Activated CD4-positive, alpha-beta memory T cell treated with anti-CD3 and anti-CD28 coated beads, Interleukin-2, amount 10 ng/mL, durations not matched to agents 7 days and 5 days (primary cell): ENCODE data around the gene NEB. TPM values are rescaled to one million over a fixed set of nuclear protein-coding genes. Genes with fewer than 3 reads are reported as not detected.

ENCODE experiments used
- CTCF ChIA-PET: fragments of 350-600 bp; sonication (Branson Sonifier 250); formaldehyde crosslinking; loops from one replicate; lab custom pipeline; 2021; ENCODE audit warnings: antibody characterized with exemption, inconsistent platforms; lab: Charles Lee
- POLR2A ChIA-PET: fragments of 350-600 bp; sonication (Branson Sonifier 250); formaldehyde crosslinking; loops from one replicate; lab custom pipeline; 2021; ENCODE audit warnings: antibody characterized with exemption; lab: Charles Lee
- DNase-seq: peaks from one replicate; pipeline ENCODE4 v3.0.0-alpha.2; 2020
- H3K27ac Mint-ChIP-seq: one replicate; pipeline ENCODE4 v1.8.0; 2021; ENCODE audit warnings: mild to moderate bottlenecking, mixed read lengths
- H3K27me3 Mint-ChIP-seq: one replicate; pipeline ENCODE4 v1.8.0; 2021; ENCODE audit warnings: mixed read lengths
- H3K36me3 Mint-ChIP-seq: one replicate; pipeline ENCODE4 v1.8.0; 2021; ENCODE audit warnings: low read depth, mixed read lengths
- H3K4me1 Mint-ChIP-seq: one replicate; pipeline ENCODE4 v1.8.0; 2021; ENCODE audit warnings: mixed read lengths
- H3K4me3 Mint-ChIP-seq: one replicate; pipeline ENCODE4 v1.8.0; 2021; ENCODE audit warnings: mild to moderate bottlenecking, mixed read lengths
- H3K9me3 Mint-ChIP-seq: one replicate; pipeline ENCODE4 v1.8.0; 2021; ENCODE audit warnings: mixed read lengths
- total RNA-seq, 2 experiments: library from RNA; stranded (reverse); gene quantifications; one replicate each; pipeline ENCODE4 v1.2.3, GENCODE V29; 2021

The NEB gene
- total RNA-seq, 2 experiments from 2014 or later = 0.38 to 0.45 TPM

DNA sequence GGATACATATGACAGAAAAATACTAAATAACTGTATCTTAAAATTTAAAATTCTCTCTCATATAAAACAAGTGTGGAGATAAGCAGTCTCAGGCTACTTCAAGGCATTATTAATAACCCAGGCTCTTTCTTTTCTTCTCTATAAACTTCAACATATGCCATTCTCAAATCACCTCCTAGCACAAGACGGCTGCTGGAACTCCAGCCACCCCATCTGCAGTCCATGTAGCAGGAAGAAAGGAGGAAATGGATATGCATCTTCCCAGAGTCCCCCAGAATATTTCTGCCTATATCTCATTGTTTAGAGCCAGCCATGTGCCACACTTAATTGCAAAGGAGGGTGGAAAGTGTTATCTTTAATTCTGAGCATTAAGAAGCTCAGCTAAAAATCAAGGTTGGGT is 35.3 kb upstream of the NEB start:
- H3K27me3 Mint-ChIP-seq = no peaks in the 10 kb centered on the region
- no peak overlapping the region for H3K4me3 Mint-ChIP-seq
- no peak overlapping the region for H3K27ac Mint-ChIP-seq
- H3K9me3 Mint-ChIP-seq = no peaks in the 10 kb centered on the region
- no peak for DNase-seq
- ChIA-PET CTCF (interaction anchor here (0.7 kb wide), 1 partner anchor 20 kb away, joined by 5 read pairs; no protein-coding TSS in a partner anchor), POLR2A (no interaction called here)
- H3K36me3 Mint-ChIP-seq = no peaks in the 10 kb centered on the region
- H3K4me1 Mint-ChIP-seq = peaks cover 19% of the 10 kb centered on the region

- H3K36me3 Mint-ChIP-seq = no peaks in the 10 kb centered on the region
- no peak overlapping the region for H3K27ac Mint-ChIP-seq
- CTCF ChIA-PET = no interaction called here
Observed at GRCh38 chr2:151767536-151767935, 33.3 kb upstream of the NEB start.

GRCh38 chr2:151766437-151767153 is 32.3 kb upstream of the NEB start:
- Mint-ChIP-seq H3K4me1 (peaks cover 19% of the 10 kb centered on the region), H3K4me3 (no peak overlapping the region), H3K27me3 (no peaks in the 10 kb centered on the region), H3K36me3 (no peaks in the 10 kb centered on the region), H3K9me3 (no peaks in the 10 kb centered on the region), H3K27ac (peak overlapping the region; percentile 5)
- CTCF ChIA-PET = interaction anchor here (1.2 kb wide), 1 partner anchor 259 kb away, joined by 3 read pairs; no protein-coding TSS in a partner anchor
- peak; percentile 20 for DNase-seq
- POLR2A ChIA-PET = interaction anchor here (0.6 kb wide), 1 partner anchor 922 kb away, joined by 3 read pairs; no protein-coding TSS in a partner anchor

More at GRCh38 chr2:151767536-151767935, 33.3 kb upstream of the NEB start:
- Mint-ChIP-seq H3K4me1 (peaks cover 19% of the 10 kb centered on the region), H3K27me3 (no peaks in the 10 kb centered on the region), H3K4me3 (no peak overlapping the region), H3K9me3 (no peaks in the 10 kb centered on the region)
- POLR2A ChIA-PET = no interaction called here
- DNase-seq = no peak

DNA sequence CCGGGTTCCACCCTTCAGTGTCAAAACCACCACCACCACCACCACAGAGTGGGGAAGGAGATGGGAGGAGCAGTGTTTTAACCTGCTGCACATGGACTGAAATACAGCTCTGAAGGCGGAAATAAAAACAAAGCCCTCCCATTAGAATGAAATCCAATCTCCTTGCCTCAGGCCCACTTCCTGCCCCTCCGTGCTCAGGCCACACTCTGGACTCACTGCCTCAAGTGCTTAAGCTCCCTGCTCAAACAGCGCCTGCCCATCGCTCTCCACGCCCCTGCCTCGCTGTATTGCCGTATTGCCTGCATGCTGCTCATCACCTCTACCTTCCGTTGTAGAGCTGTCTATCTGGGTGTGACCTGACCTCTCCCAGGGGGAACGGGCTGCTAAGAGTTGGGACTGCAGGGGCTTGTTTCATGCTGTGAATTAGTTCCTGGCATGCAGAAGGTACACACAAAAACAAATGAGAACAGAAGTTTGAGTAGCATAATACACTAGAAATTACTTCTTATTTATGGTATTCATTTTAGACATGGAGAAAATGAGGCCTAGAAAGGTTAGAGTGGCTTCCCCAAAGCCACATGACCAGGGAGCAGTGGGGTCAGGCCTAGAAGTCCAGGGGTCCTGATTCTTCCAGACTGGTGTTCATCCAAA is 31.6 kb upstream of the NEB start:
- Mint-ChIP-seq H3K4me3 (no peak overlapping the region), H3K4me1 (peaks cover 19% of the 10 kb centered on the region), H3K36me3 (no peaks in the 10 kb centered on the region), H3K27me3 (no peaks in the 10 kb centered on the region), H3K9me3 (no peaks in the 10 kb centered on the region), H3K27ac (peak overlapping the region; percentile 5)
- POLR2A ChIA-PET = no interaction called here
- DNase-seq = no peak
- CTCF ChIA-PET = interaction anchor here (1.2 kb wide), 1 partner anchor 260 kb away, joined by 3 read pairs; no protein-coding TSS in a partner anchor

DNA sequence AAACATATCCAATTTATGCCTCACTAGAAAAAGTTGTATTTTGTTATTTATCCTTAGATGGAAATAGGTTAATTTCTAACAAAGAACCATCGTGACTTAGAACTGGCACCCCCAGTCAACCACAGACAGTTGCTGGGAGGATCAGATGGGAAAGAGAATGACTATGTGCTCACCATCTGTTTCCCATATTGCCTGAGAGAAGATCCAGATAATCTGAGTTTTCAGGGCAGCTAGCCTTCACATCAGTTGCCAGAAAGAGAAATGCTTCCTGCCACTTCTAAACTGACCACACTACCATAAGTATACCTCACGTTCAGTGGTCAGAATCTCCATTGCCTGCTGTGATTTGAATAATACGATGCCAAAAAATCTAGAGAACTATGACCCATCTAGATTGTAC is 28.4 kb upstream of the NEB start:
- Mint-ChIP-seq H3K4me1 (peaks cover 19% of the 10 kb centered on the region), H3K27me3 (no peaks in the 10 kb centered on the region), H3K4me3 (no peak overlapping the region), H3K36me3 (no peaks in the 10 kb centered on the region), H3K9me3 (no peaks in the 10 kb centered on the region), H3K27ac (no peak overlapping the region)
- no peak for DNase-seq
- ChIA-PET POLR2A (no interaction called here), CTCF (no interaction called here)

DNA sequence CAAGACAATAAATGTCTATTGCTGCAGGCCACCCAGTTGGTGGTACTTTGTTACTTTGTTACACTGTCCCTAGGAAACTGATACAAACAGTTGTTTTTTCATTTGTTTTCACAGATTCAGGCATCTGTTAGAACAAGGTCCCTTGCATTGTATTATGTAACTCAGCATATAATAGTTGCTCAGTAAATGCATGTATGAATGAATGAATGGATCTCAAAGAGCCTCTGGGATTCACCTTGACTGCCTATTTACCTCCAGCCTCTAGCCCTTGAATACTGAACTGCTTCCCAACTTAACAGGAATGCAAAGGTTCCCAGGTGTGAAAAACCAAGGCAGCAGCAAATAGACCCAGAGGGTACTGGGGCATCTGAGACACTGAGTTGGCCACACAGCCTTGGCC is 27.4 kb upstream of the NEB start:
- H3K4me3 Mint-ChIP-seq = no peak overlapping the region
- DNase-seq = no peak
- ChIA-PET CTCF (no interaction called here), POLR2A (interaction anchor here (1.0 kb wide), 1 partner anchor 13 kb away, joined by 3 read pairs; no protein-coding TSS in a partner anchor)
- no peaks in the 10 kb centered on the region for H3K27me3 Mint-ChIP-seq
- H3K4me1 Mint-ChIP-seq = peaks cover 14% of the 10 kb centered on the region
- H3K36me3 Mint-ChIP-seq = no peaks in the 10 kb centered on the region
- H3K9me3 Mint-ChIP-seq = no peaks in the 10 kb centered on the region
- H3K27ac Mint-ChIP-seq = no peak overlapping the region

- H3K4me1 Mint-ChIP-seq = peaks cover 9% of the 10 kb centered on the region
- ChIA-PET CTCF (no interaction called here), POLR2A (no interaction called here)
- no peak overlapping the region for H3K27ac Mint-ChIP-seq
- no peaks in the 10 kb centered on the region for H3K27me3 Mint-ChIP-seq
- no peak for DNase-seq
- H3K36me3 Mint-ChIP-seq = no peaks in the 10 kb centered on the region
- H3K4me3 Mint-ChIP-seq = no peak overlapping the region
- no peaks in the 10 kb centered on the region for H3K9me3 Mint-ChIP-seq
Observed at GRCh38 chr2:151761193-151761592, 26.9 kb upstream of the NEB start.

DNA sequence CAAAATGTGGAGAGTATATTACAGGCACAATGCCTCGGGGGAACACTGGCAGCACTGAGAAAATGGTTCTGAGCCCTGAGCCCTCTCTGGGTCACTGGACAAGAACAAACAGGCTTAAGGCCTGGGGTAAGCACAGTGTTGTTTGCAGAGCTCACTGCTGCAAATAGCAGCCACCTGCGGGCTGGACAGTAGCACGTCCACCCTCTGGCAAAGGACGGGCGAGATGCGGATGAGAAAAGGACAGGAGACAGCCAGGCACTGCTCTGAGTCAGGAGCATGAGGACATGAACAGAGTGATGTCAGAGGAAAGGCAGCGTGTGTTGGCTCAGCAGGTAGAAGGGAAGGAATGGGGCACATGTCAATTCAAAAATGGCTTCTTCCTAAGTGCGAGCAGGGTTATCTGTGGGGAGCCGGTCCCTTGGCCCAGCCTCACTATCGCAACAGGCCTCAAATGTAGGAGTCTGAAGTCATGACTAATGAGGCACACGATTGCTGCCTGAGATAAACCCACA is 25.9 kb upstream of the NEB start:
- H3K9me3 Mint-ChIP-seq = no peaks in the 10 kb centered on the region
- no peak overlapping the region for H3K4me3 Mint-ChIP-seq
- DNase-seq = no peak
- H3K4me1 Mint-ChIP-seq = no peaks in the 10 kb centered on the region
- H3K27ac Mint-ChIP-seq = no peak overlapping the region
- no peaks in the 10 kb centered on the region for H3K36me3 Mint-ChIP-seq
- no peaks in the 10 kb centered on the region for H3K27me3 Mint-ChIP-seq
- CTCF ChIA-PET = no interaction called here
- POLR2A ChIA-PET = no interaction called here

GRCh38 chr2:151758744-151759143 is 24.5 kb upstream of the NEB start:
- ChIA-PET POLR2A (no interaction called here), CTCF (no interaction called here)
- Mint-ChIP-seq H3K27ac (no peak overlapping the region), H3K36me3 (no peaks in the 10 kb centered on the region), H3K9me3 (no peaks in the 10 kb centered on the region), H3K4me3 (no peak overlapping the region), H3K27me3 (no peaks in the 10 kb centered on the region), H3K4me1 (no peaks in the 10 kb centered on the region)
- no peak for DNase-seq

DNA sequence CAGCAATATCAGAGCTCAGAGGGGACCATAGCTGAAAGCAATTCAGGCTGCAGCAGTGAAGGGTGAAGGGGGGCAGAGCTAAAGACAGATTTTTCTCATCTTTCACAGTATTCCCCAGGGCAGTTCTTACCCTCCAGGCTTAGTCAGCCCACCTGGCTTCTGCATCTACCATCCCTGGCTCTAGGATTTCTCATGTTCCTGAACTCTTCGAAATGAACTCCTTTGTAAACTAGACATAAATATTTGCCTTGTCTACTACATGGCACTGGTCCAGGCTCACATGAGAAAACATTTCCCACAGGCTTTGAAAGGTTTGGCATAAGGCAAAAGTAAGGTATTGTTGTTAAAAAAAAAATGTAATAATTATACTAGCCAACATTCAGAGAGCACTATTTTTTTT is 23.6 kb upstream of the NEB start:
- Mint-ChIP-seq H3K27ac (no peak overlapping the region), H3K4me1 (no peaks in the 10 kb centered on the region), H3K27me3 (no peaks in the 10 kb centered on the region), H3K36me3 (no peaks in the 10 kb centered on the region), H3K4me3 (no peak overlapping the region), H3K9me3 (no peaks in the 10 kb centered on the region)
- DNase-seq = no peak
- ChIA-PET CTCF (no interaction called here), POLR2A (no interaction called here)

DNA sequence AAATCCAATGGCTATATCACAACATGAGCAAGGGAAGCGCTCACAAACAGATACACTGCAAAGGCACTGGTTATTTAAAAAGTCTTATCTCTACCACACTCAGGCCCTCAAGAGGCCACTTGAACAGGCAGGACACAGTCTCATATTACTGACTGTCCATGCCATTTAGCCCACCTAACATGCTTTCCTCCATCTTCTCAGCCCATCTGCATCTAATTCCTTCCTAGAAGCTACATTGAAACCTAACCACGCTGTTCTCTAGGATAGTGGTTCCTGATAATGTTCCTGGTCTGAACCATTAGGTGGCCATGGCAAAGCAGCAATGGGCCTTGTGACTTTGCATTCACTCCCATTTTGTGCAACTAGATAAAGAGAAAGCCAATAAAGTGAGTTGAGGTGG is 22.5 kb upstream of the NEB start:
- no peak overlapping the region for H3K27ac Mint-ChIP-seq
- CTCF ChIA-PET = no interaction called here
- no peaks in the 10 kb centered on the region for H3K4me1 Mint-ChIP-seq
- no peaks in the 10 kb centered on the region for H3K36me3 Mint-ChIP-seq
- POLR2A ChIA-PET = no interaction called here
- no peak for DNase-seq
- H3K27me3 Mint-ChIP-seq = no peaks in the 10 kb centered on the region
- H3K4me3 Mint-ChIP-seq = no peak overlapping the region
- no peaks in the 10 kb centered on the region for H3K9me3 Mint-ChIP-seq

DNA sequence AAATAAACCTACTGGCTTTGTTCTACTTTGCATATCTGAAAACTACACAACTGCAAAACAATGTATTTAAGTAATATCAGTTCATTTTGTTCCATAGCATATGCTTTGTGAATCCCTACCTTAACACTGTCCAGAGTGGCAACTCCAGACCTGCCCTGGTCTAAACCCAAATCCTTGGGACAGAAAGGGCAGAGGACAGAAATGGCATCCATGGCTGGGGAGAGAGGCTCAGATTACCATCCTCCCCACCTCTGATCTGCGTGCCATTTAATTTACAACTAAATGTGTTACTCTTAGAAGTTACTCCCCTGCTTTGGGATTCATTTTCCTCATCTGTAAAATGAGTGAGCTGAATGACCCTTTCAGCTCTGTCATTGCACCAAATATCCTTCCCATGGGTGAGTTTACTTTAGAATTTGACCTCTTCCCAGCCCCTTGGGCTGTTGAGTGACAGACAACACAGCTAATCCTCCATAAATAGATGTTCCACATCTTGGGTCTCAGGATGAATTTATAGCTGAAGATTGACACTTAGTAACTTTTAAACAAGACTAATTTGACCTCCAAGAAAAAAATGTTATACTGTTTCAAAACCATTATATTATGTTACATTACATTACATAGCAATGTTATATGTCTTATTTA is 20.1 kb upstream of the NEB start:
- no peak overlapping the region for H3K4me3 Mint-ChIP-seq
- H3K27ac Mint-ChIP-seq = no peak overlapping the region
- no peaks in the 10 kb centered on the region for H3K4me1 Mint-ChIP-seq
- DNase-seq = no peak
- ChIA-PET POLR2A (no interaction called here), CTCF (no interaction called here)
- no peaks in the 10 kb centered on the region for H3K27me3 Mint-ChIP-seq
- no peaks in the 10 kb centered on the region for H3K36me3 Mint-ChIP-seq
- H3K9me3 Mint-ChIP-seq = no peaks in the 10 kb centered on the region

GRCh38 chr2:151753540-151753939 is 19.3 kb upstream of the NEB start:
- CTCF ChIA-PET = no interaction called here
- H3K4me3 Mint-ChIP-seq = no peak overlapping the region
- no peaks in the 10 kb centered on the region for H3K36me3 Mint-ChIP-seq
- no peaks in the 10 kb centered on the region for H3K27me3 Mint-ChIP-seq
- no peaks in the 10 kb centered on the region for H3K4me1 Mint-ChIP-seq
- DNase-seq = no peak
- POLR2A ChIA-PET = no interaction called here
- H3K9me3 Mint-ChIP-seq = no peaks in the 10 kb centered on the region
- H3K27ac Mint-ChIP-seq = no peak overlapping the region
